ENCODE results near the gene CELF4.

GRCh38 chr18:37525262-37525585, 40.4 kb downstream of the CELF4 start:
- TF ChIP-seq CTCF (IDR thresholded peaks at IDR 0.05; ENCODE audit: insufficient read depth, low read length, poor library complexity, severe bottlenecking) (no peak), EZH2phosphoT487 (conservative IDR thresholded peaks at IDR 0.05; ENCODE audit: low read length) (no peak)
